Loucy (cell line): Measurements from ENCODE around the gene PAK1.

Experiments used
- CTCF ChIP-seq: fragments of 200-600 bp; sonication (generic); conservative IDR thresholded peaks from 2 replicates; pipeline ENCODE4 v1.5.1; 2014; ENCODE audit warnings: mild to moderate bottlenecking, antibody characterized with exemption, low read length
- EZH2phosphoT487 ChIP-seq: fragments of 200-600 bp; IDR thresholded peaks from 2 replicates; pipeline ENCODE4 v1.6.1; 2018; ENCODE audit warnings: antibody characterized with exemption, mild to moderate bottlenecking, moderate library complexity, borderline replicate concordance

GRCh38 chr11:77418155-77418970, 55.5 kb downstream of the PAK1 start:
- TF ChIP-seq CTCF (no peak), EZH2phosphoT487 (no peak)
